Stimulated activated CD4-positive, alpha-beta T cell treated with anti-CD3 and anti-CD28 coated beads, Interleukin-12 subunit alpha, Interleukin-12 subunit beta, amount 100 ng/mL, for 4 hours (primary cell): ENCODE data around the gene TRIM51G.
"Not testable (repeated sequence)": the region's sequence is repeated elsewhere in the genome, so short reads cannot be mapped to it uniquely, and the experiment has no call there.

ENCODE experiments used
- DNase-seq: peaks from one replicate; pipeline ENCODE4 v3.0.0-alpha.2; 2020

TRIM51G gene

GRCh38 chr11:48983785-48984184 is at the start of gene TRIM51G:
TSS of gene TRIM51G (minus strand) at chr11:48983885. CDS start at chr11:48981695, 2,190 bp downstream.
- not testable (repeated sequence) for DNase-seq

- not testable (repeated sequence) for DNase-seq
These were observed 44.8 kb upstream of the TRIM51G start, which contains the start of gene TRIM49B for GRCh38 chr11:49028523-49028922. TSS of gene TRIM49B (plus strand) at chr11:49028823. CDS start at chr11:49031600, 2,777 bp downstream.

- not testable (repeated sequence) for DNase-seq
These were observed 15.1 kb downstream of the TRIM51G start for GRCh38 chr11:48968592-48968991.

GRCh38 chr11:48955315-48956049 is 28.2 kb downstream of the TRIM51G start:
- not testable (repeated sequence) for DNase-seq

- DNase-seq: not testable (repeated sequence)
These were observed 37.9 kb downstream of the TRIM51G start for GRCh38 chr11:48945796-48946195.
